22Rv1 (cell line): ENCODE measurements around the gene SIRT7.

ENCODE experiments used
- CTCF ChIP-seq: fragments of 450-650 bp; IDR thresholded peaks from 2 replicates; pipeline ENCODE4 v1.5.1; 2017; ENCODE audit warnings: mild to moderate bottlenecking
- ZFX ChIP-seq: fragments of 450-650 bp; IDR thresholded peaks from 2 replicates; pipeline ENCODE4 v1.6.1; 2017; ENCODE audit warnings: antibody characterized with exemption, borderline replicate concordance

DNA sequence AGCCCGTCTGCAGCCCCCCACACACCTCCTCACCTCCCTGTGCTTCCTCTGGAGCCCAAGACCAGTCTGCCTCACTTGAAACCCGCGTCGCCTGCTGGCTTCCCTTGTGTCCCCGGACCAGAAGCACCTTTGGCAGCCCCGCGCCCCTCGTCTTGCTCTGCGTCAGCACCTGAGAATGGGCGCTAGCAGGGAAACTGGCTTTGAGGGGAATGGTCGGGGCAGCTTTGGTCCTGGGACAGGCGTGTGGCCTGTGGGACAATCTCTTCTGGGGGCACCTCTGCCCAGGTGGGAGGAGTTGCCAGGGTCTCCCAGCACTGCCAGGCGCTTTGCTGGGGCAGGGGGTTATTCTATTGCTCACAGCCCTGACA lies 13.2 kb upstream of the SIRT7 start:
- no peak for TF ChIP-seq CTCF
- no peak for TF ChIP-seq ZFX
